NCI-H128 (cell line): ENCODE measurements around the gene SIX3.
A peak's percentile ranks its signal among the peaks of the same experiment; 100 is the strongest.

Source experiments
- DNase-seq: peaks from one replicate; lab custom pipeline; 2025; ENCODE audit not compliant: unreplicated experiment; lab: John Stamatoyannopoulos, UW

Gene SIX3

DNA sequence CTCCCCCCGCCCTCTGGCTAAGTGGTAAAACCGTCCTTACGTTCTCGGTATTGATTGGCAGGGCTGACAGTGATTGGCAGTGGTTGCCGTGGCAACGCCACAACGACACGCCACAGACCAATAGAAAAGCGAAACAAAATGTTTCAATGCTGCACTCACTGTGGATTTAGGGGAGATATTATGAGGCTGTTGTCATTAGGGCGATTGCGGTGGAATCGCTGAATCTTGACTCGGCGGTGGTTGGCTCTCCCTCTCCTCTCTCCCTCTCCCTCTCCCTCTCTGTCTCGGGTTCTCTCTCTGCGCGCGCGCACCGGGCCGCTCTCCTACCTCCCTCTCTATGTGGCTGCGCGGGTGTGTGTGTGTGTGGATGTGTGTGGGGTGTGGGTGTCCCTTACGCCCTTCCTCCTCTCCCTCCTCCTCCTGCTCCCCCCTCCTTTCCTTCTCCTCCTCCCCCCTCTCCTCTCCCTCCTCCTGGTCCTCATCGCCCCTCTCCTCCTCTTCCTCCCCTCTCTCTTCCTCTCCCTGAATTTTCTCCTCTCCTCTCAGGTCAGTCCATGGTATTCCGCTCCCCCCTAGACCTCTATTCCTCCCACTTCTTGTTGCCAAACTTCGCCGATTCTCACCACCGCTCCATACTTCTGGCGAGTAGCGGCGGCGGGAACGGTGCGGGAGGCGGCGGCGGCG is at the start of gene SIX3:
Gene SIX3 (plus strand): TSS at position 152 of the 684 bp plus-strand sequence. CDS start 403 bp downstream, at position 555.
- DNase-seq: peak; percentile 53

DNA sequence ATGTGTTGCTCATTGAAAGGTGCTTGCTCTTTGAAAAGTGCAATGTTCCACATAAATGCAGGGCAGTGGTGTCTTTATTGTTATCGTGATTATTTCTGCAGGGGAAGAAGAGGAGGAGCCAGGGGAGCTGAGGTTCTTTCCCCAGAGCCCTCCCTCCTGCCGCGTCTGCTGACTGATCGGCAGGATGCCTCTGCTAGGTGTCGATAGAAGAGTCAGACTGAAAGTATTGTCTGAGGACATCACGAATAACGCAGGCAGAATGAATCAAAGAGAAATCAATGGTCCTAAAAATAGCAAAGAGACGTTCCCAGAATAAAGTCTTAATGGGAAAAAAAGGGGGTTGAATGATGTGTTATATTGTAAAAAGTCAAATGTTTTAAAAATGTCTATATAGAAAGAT is 47.4 kb upstream of the SIX3 start:
- no peak for DNase-seq

DNA sequence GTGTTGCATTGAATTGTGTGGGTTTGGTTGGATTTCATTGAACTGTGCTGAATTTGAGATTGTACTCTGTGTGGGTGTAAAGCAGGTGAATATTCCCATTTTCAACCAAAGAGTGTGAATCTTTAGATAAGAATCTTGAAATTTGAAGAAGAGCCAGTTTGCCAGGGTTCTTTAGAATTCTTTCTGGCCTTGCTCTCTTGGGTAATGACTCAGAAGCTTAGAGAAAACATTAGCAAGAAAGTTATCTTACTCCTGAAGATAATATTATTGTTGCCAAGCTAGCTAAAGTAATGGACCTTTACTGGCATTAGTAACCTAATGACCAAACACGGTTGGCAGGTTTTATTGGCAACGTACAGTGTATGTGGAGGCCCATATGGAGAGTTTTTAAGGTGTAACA is 46.4 kb upstream of the SIX3 start:
- no peak for DNase-seq

DNA sequence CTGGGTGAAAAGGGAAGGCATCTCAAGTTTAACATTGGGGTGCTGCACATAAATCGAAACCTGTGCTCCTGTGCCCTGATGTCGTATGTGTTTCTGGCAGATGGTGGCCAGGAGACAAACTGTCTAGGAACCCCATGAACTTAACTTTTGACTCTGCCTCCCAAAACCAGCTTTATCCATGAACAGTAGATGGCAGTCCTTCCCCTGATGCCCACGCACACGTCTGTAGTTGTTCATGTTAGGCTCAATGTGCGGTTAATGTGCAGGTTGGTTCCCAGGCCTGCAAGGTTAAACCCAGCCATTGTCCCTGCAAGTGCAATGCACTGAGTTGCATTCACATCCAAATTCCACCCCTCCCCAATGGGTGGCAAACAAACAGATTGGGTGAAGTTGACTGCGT is 44.1 kb upstream of the SIX3 start:
- DNase-seq: no peak

DNA sequence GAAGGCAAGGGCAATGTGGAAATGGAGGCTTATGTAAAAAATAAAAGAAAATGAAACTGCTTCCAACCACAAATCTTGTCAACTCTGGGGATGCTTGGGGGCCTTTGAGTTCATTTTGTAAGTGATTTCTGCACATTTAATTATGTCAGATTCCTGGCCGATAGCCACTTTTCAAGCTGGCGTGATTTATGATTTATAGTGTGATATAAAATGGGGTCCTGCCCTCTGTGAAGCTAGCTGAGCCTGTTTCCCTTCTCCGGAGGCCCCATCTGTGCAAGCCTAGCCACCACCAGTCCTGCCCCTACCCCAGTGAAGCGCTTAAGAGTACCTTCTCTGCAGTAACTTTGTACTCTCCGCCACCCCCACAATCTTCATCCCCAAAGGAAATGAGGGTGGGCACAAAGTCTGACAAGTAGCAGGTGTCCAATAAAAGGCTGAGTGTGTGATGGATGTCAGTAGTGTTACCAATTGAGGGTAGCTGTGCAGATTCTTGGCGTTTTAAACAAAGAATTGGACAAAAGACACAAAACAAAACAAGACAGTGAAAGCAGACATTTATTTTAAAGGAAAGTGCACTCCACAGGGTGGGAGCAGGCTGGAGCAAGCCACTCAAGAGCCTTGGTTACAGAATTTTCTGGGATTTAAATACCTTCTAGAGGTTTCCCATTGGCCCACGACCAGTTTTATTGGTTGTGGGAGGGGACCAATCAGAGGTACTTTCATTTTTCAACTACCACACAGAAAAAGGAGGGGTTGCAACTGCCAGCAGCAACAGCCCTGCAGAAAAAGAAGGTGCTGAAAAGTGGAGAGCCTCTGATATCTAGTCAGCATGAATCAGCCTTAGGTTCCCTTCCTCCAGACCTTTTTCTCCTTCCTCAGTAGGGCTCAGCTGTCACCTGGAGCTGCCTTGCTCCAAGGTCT is 39.0 kb upstream of the SIX3 start:
- no peak for DNase-seq

DNA sequence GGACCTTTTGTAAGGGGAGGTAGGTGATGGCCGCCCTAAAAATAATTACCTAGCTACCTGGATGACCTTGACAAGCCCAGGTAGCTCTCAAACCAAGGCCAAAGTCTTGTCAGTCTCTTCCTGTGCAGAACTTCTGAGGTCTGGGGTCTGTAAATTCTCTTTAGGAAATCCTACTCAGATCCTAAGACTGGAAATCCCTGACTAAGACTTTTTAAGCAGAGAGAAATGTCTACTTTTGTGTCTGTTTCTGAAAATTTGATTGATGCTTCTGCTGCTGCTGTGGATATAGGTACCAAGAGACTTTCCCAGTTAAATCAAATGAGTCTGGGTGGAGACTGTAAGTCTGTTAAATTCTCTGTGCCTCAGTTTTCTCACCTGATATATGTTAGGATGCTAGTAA is 36.9 kb upstream of the SIX3 start:
- no peak for DNase-seq

DNA sequence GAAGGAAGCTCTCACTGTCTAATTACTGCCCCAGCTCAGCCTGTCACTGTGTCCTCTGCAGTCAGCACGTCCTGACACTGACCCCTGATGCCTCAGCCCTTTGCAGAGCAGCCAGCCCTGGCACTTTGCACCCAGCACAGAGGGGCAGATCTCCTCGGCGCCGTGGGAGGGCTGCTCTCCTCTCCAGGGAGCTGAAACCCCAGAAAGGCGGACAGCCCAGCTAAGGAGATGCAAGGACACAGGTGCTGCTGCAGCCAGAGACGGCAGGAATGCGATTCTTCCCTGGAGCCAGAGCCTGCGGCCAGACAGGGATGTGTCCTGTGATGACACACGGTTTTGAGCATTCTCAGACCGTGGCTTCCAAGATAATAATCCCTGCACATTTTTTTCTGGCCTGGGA is 34.5 kb upstream of the SIX3 start:
- no peak for DNase-seq

DNA sequence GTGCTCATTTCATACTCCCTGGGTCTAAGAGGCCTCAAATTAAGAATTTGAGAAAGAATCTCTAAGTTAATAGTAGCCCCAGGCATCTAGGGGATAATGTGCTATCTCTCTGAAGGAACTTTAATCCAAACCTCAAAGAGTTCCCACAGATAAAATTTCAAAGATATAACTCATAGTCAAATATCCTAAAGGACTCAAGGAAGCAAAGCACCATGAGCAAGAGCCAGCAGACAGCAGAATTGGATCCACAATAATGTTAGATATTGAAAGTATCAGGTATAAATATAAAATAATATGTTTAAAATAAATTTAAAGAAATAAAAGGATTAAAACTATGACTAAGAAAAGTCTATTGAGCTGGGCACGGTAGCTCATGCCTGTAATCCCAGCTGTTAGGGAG is 31.7 kb upstream of the SIX3 start:
- DNase-seq: no peak

DNA sequence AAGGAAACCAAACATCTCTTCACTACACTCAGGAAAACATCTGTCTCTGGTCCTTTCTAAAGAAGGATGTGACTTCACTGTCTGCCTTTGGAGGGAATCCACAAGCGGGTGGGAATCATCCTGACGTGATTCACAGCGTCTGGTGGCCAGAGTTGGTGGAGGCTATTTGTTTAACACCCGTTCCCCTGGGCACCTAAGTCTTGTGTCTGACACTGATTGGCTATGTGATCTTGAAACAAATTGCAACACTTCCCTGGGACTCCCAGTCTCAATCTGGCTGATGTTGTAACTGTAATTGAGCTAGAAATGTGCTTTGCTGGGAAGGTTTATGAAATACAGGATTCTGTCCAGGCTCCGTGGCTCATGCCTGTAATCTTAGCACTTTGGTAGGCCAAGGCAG is 28.8 kb upstream of the SIX3 start:
- DNase-seq: no peak

DNA sequence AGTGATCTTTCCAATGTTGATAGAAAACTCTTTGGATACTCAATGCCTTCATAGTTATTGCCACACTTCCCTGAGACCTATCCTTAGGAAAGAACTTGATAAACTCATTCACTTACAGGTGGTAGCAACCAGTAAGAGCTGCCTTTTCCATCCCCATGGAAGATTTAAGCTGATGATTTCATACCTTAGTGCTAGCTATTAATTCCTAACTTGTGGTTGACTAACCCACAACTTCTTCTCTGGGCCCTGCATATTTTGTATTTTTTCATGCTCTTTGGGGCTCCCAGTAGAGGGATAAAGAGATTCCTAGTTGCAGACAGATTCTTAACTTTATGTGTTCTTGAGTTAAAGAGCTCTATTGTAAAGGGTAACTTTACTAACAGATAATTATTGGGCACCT is 25.2 kb upstream of the SIX3 start:
- DNase-seq: no peak

DNA sequence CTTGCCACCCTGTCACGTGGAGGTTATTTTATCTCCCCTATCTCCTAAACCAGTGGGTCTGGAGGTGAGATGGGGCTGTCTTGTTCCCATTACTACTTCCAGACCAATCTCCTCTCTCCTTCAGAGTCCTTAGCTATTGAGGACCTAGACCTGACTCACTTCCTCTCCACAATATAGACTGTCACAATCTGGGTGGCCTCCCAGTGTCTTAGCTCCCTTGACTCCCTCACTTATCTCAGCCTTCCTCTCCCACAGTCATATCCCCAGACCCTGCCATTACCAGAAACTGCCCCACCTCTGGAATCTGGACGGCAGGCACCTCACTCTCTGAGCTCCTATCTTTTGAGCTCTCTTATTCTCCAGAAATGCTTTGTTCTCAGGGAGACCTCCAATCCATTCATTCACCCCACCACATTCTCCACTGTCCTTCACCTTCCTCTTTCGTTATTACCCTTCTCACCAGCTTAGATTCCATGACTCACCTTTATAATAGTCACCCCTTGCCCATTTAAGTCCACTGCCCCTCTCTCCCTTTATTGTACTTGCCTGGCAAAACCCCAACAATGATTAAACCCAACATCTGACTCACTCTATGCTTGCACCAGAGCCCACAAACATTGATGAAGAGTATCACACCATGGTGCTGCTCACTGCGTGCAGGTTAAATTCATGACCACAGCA is 23.3 kb upstream of the SIX3 start:
- no peak for DNase-seq

DNA sequence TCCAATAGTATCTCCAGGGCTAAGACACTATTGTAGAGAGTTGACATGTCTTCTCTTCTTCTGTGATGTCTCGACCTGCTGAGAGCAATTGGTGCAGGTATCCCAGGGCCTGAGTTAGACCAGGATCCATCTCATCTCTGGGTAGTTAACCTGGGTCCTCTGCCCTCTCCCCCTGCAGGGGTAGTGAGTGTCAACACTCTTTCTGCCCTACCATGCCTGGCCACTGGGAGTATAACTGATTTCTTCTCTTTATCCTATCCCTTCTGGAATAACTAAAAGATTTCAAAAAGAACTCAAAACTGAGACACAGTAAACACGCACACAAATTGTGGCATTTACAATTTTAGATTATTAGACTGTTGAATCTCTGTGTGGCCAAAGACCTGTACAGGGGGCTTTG is 20.8 kb upstream of the SIX3 start:
- DNase-seq: no peak

DNA sequence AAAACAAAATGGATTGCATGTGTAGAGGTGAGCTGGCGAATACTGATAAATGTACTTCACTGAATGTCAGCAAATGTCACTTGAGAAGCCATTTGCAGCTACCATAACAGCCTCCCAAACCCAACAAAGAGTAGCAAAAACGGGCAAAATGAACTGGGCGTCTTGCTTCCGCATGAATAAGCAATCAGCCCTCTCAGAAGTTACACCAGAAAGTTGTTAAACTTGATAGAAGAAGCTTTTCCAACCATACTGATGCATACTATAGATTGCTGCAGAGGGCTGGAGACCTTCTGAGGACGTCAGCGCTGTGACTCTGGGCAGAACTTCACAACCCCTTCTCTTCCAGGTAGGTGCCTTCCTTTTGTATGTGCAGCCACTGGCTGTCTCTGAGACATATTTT is 18.7 kb upstream of the SIX3 start:
- DNase-seq: no peak

DNA sequence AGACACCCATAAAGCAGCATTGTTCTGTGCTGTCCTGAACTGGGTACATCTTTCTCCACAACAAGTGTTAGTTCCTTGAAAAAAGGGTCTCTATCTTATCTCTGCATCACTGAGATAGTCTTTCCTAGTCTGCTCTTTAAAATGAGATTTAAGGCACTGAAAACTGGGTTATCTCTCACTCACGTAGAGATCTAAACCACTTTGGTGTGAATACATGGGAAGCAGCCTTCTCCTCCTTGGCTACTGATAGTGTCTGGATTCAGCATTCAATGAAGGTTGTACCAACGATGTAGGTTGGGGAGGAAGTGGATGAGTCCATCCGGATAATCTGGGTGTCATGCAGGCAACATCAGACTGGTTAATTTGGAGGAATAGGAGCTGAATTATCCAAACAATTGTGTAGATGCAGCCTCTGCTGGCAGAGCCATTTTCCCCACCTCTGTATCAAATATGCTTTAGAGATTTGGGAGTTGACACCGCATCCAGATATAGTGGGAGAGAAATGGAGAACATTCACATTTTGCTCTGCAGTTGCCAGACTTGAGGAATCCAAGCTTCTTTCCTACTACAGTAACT is 15.9 kb upstream of the SIX3 start:
- DNase-seq: no peak

DNA sequence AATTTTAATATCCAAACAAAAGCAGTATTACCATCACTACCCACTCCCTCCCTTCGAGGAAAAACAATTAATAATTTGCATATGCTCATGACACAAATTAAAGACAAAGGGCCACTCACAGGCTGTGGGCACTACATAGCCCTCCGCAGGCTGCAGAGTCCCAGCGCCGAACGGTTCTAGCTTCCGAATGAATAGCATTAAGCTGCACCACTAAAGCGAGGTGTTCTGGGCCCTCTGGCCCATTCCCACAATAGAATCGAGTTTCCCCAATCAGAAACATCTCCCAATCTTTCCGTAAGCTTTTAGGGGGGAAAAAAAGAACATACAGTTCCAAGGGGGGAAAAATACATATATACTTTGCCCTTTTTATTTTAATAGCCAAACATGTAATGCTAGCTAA is 14.5 kb upstream of the SIX3 start:
- no peak for DNase-seq

DNA sequence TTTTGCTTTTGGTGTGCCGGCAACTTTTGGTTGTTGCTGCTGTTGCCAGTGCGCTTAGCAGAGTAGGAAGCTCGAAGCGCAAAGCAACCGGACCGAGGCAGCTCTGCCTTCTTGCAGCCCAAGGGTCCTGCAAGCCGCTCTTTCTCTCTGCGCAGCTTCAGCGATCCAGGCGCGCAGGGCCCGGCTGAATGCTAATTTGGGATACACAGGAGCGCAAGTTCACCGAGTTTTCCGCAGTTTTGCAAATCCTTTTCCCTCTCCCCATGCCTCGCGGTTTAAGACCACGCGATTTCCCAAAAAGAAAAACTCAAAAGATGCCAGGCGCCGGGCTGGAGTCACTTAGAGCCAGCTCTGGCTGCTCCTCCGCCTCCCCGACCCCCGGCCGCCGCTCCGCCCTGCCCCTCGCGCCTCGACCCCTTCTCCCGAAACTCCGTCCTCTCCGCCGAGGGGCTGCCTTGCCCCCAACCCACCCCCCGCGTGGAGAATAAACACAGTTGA is 13.5 kb upstream of the SIX3 start:
- DNase-seq: no peak

DNA sequence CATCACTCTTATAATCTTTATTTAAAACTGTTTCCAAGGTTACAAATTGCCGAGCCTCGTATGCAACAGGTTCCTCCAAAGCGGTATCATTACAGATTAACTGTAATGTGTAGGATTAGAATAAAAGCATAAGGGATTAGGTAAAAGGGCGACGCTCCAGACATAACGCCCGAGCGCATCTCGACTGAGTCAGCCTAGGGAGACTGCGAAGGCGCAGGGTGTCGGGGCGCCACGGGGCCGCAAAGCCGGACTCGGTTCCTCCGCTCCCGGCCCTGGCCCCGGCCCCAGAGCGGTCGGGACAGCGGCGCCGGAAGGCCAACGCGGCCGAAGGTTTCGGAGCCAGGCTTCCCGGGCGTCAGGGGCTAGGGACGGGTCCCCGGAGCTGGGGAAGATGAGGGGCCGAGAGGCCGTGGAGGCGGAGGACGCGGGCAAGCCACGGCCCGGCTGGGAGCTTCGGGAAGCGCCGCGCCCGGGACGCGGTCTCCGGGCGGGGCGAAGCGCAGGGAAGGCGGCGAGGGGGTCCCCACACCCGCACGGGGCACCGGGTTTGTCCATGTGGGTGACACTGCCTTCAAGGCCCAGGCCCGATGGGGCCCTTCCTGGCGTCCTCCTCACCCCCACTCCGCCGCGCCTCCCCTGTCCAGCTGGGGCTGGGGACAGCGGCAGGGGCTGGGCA is 12.9 kb upstream of the SIX3 start:
- no peak for DNase-seq

DNA sequence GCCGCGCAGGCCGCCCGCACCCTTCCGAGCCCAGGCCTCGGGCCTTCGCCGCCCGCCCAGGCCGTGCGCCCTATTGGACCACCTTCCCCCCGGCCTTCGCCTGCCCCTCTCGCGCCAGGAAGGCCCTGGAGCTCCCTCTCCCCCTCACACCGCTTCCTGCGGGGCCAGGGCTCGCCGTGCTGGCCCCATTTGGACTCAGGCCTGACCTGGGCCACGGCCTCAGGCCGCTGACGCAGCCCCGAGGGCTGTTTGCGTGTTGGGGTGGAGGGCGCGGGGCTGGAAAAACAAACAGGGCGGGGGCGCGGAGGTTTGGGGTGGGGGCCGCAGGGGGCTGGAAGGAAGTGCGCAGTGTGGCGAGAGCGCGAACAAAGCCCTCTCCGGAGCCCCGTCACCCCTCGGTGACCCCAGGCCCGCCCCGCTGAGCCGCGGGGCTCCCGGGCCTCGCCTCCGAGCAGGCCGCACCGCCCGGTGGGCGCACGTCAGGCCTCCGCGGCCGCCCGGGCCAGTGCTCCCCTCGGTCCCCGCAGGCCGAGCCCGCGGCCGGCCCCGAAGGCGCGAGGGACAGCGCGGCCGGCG is 12.3 kb upstream of the SIX3 start:
- no peak for DNase-seq

DNA sequence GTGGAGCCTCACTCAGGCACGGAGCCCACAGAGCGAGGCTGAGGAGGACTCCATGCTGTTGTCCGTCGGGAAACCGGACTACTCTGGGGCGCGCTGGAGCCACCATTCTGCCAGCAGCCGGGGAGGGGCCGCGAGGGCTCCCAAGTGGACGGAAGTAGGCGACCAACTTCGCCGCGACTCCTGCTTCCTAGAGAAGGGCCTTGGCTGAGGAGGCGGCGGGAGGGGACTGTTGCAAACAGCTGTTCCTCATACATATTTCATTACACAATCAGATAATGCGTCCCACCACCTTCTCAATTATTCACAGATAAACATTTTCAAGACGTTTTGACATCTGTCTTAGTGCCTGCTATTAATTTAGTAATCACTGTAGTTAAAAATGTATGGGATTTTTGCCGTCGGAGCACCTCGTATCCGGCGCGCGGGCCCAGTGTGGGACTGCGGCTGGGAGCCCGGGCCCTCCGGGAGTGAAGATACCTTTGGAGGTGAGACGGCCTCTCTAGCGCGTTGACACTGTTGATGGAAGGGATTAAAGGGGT is 11.7 kb upstream of the SIX3 start:
- DNase-seq: no peak
